A549 treated with dexamethasone at 1 μM for 4 hours (cell line): ENCODE data around the gene AP1G2. TPM values are rescaled to one million over a fixed set of nuclear protein-coding genes. Genes with fewer than 3 reads are reported as not detected.

Experiments used
- total RNA-seq: library from RNA; stranded (reverse); fragments of 200-300 nt; extraction: Qiagen RNA extraction; gene quantifications from 5 replicates; pipeline ENCODE4 v1.2.3, GENCODE V29; 2022

The AP1G2 gene, protein sequence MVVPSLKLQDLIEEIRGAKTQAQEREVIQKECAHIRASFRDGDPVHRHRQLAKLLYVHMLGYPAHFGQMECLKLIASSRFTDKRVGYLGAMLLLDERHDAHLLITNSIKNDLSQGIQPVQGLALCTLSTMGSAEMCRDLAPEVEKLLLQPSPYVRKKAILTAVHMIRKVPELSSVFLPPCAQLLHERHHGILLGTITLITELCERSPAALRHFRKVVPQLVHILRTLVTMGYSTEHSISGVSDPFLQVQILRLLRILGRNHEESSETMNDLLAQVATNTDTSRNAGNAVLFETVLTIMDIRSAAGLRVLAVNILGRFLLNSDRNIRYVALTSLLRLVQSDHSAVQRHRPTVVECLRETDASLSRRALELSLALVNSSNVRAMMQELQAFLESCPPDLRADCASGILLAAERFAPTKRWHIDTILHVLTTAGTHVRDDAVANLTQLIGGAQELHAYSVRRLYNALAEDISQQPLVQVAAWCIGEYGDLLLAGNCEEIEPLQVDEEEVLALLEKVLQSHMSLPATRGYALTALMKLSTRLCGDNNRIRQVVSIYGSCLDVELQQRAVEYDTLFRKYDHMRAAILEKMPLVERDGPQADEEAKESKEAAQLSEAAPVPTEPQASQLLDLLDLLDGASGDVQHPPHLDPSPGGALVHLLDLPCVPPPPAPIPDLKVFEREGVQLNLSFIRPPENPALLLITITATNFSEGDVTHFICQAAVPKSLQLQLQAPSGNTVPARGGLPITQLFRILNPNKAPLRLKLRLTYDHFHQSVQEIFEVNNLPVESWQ
- total RNA-seq = 29.8 to 53.8 TPM (median 45.2 TPM) in 5 replicates

GRCh38 chr14:23567186-23568020 is at the start of gene AP1G2:
AP1G2 (minus strand) TSS chr14:23567791; CDS start chr14:23567314, 477 bp downstream.

DNA sequence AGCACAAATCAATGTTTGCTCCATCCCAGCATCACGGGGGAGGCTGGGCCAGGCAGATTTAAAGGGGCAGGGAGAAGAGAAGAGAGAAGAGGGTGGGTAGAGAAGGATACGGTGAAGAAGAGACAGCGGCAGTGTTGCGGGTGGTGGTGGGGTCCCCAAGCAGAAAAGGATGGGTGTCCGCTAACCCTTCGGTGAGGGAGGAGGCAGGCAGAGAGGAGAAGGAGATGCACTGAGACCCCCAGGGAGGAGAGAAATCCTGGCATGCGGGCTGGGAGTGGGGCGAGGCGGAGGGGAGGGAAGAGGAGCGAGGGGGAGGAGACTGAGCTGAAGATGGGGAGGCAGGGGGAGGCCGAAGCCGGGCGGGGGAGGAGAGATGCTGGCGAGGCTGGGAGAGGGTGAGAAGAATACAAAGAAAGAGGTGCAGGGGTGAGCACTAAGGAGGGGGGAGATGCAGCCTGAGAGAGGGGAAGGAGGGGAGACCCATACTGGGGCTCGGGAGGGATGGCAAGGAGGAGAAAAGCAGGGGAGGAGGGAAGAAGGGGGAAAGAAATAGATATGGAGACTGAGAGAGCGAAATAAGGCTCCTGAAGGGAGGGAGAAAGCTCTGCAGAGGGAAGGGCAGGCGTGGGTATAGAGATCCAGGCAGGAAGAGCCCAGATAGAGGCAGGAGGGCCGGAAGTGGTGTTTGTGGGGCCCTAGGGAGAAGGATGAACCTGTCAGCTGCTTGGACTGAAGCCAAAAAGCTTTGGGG is 11.1 kb upstream of the AP1G2 start, which contains the start of gene JPH4:
Gene JPH4, minus strand, starts transcription at position 231 of the 751 bp plus-strand sequence. CDS start 1,337 bp downstream, outside the sequence.

GRCh38 chr14:23555882-23556699 is 11.5 kb downstream of the AP1G2 start, which contains the start of gene THTPA:
THTPA (plus strand) TSS chr14:23556271; CDS start chr14:23556758, 487 bp downstream.

GRCh38 chr14:23551266-23552028 is 16.1 kb downstream of the AP1G2 start, which contains the start of gene ZFHX2:
ZFHX2 (minus strand) TSS chr14:23551765; CDS start chr14:23535325, 16,440 bp downstream.

Other genes starting within 250 kb of the AP1G2 start
- 126 to 152 TPM (median 151 TPM) in 5 replicates for gene PABPN1, start 246.3 kb downstream of the AP1G2 start, total RNA-seq
- 5.2 to 8.3 TPM (median 6.2 TPM) in 5 replicates for gene SLC22A17, start 214.9 kb downstream of the AP1G2 start, total RNA-seq
- not detected in 5 replicates for gene EFS, start 202.6 kb downstream of the AP1G2 start, total RNA-seq
- gene IL25, start 195.0 kb downstream of the AP1G2 start, total RNA-seq = not detected in 5 replicates
- not detected in 5 replicates for gene CMTM5, start 190.7 kb downstream of the AP1G2 start, total RNA-seq
- 0.05 to 0.15 TPM (median 0.12 TPM) in 5 replicates for gene MYH6, start 159.5 kb downstream of the AP1G2 start, total RNA-seq
- 0.02 TPM in 1 of 5 replicates, not detected in the others for gene MYH7, start 132.1 kb downstream of the AP1G2 start, total RNA-seq
- 59.7 to 73.7 TPM (median 61.6 TPM) in 5 replicates for gene NGDN, start 98.1 kb downstream of the AP1G2 start, total RNA-seq
- gene ZFHX2, start 16.0 kb downstream of the AP1G2 start, total RNA-seq = 0.44 to 1.1 TPM (median 0.80 TPM) in 5 replicates
- gene THTPA, start 11.5 kb downstream of the AP1G2 start, total RNA-seq = 12.1 to 12.7 TPM (median 12.2 TPM) in 5 replicates
- gene JPH4, start 11.0 kb upstream of the AP1G2 start, total RNA-seq = 0.07 to 0.14 TPM (median 0.13 TPM) in 5 replicates
- gene DHRS2, start 68.6 kb upstream of the AP1G2 start, total RNA-seq = 5.5 to 8.7 TPM (median 6.3 TPM) in 5 replicates